Right lobe of liver (tissue), 6 donors: ENCODE data around the gene THAP4. TPM values are rescaled to one million over a fixed set of nuclear protein-coding genes. Genes with fewer than 3 reads are reported as not detected.

Source experiments
- ATAC-seq, 4 donors: fragments of 200-7000 bp; cut with Tn5 transposase; one replicate each; pipeline ENCODE4 v1.9.1; 2020; ENCODE audit warnings: mild to moderate bottlenecking in 4 of 4, moderate library complexity in 4 of 4
- DNase-seq, 3 donors: peaks; one replicate each; pipeline ENCODE4 v3.0.0-alpha.2; 2020
- H3K27ac ChIP-seq, 3 donors: fragments of 200-600 bp; one replicate each; pipeline ENCODE4 v1.8.0; 2022
- H3K27me3 ChIP-seq, 2 donors: fragments of 200-600 bp; one replicate each; pipeline ENCODE4 v1.8.0; 2022
- H3K36me3 ChIP-seq, 4 donors: fragments of 200-600 bp; sonication (generic) in 1 of 4; one replicate each; pipeline versions ENCODE4 v1.5.1 to v1.8.0; 2017 to 2022; ENCODE audit warnings: control low read depth in 1 of 4
- H3K4me1 ChIP-seq, 4 donors: fragments of 200-600 bp; sonication (generic) in 1 of 4; one replicate each; pipeline versions ENCODE4 v1.5.1 to v1.8.0; 2017 to 2022; ENCODE audit warnings: control low read depth in 1 of 4
- H3K4me3 ChIP-seq, 3 donors: fragments of 200-600 bp; one replicate each; pipeline ENCODE4 v1.8.0; 2022
- H3K9me3 ChIP-seq, 4 donors: fragments of 200-600 bp; sonication (generic) in 1 of 4; one replicate each; pipeline versions ENCODE4 v1.5.1 to v1.8.0; 2017 to 2022; ENCODE audit warnings: control low read depth in 1 of 4
- CTCF ChIP-seq, 4 donors: fragments of 200-600 bp in 3 of 4; fragments of 450-650 bp in 1 of 4; IDR thresholded peaks; one replicate each; pipeline versions ENCODE4 v1.5.1 to v1.8.0; 2016 to 2022; ENCODE audit warnings: antibody characterized with exemption in 4 of 4, mild to moderate bottlenecking in 2 of 4
- POLR2A ChIP-seq: fragments of 450-650 bp; IDR thresholded peaks from one replicate; pipeline ENCODE4 v1.6.1; 2017; ENCODE audit warnings: antibody characterized with exemption, mild to moderate bottlenecking
- WGBS: methylation state at CpG from one replicate; pipeline ENCODE4 v1.1.6; 2018; ENCODE audit warnings: low coverage, low lambda C conversion rate; ENCODE audit not compliant: insufficient coverage; ENCODE audit errors: missing lambda C conversion rate; 5-methylcytosine and 5-hydroxymethylcytosine counted together
- intact Hi-C, 2 donors: fragments of 100-400 bp; cut with DNase I; formaldehyde crosslinking; loops; one replicate each; pipeline versions ENCODE4 v1.11.2 to v1.14.1; 2022
- total RNA-seq, 6 experiments: library from RNA; depleted of rRNA in 2 of 6; stranded (reverse); fragments of >200 nt in 2 of 6; fragmentation: NEBNext Ultra II Directional in 3 of 6; extraction: Animal tissue kit (Norgen Biotek cat#: 25700) in 3 of 6; gene quantifications; one replicate each; pipeline versions ENCODE4 v1.1.0 to v1.2.4, GENCODE V29; 2016 to 2023
- donor health status: DM: no; HTN: yes; CAD: no.
- donor health status: DM: no; HTN: no; CAD: no.
- donor health status: DM: no; HTN: no; CAD: no.
- donor health status: DM: no; HTN: yes; CAD: no.
- donor health status: DM: no; HTN: yes; CAD: no.

THAP4 gene
- total RNA-seq, 6 experiments from 2014 or later: 22.1 to 39.2 (median 25.0) TPM

GRCh38 chr2:241633561-241633960 is 3.4 kb downstream of the THAP4 start:
- 90% methylated on average over 5 of the region's 17 CpGs for WGBS
- H3K36me3 ChIP-seq: peaks cover 0 to 35% (median 16%) of the 10 kb centered on the region in 4 donors
- DNase-seq (no peak), ATAC-seq (no peak)
- no peak overlapping the region for H3K27ac ChIP-seq
- H3K27me3 ChIP-seq: no peaks in the 10 kb centered on the region
- no peak overlapping the region for H3K4me3 ChIP-seq
- intact Hi-C loops: no loop called here
- TF ChIP-seq CTCF (IDR thresholded peaks at IDR 0.05) (no peak), POLR2A (no peak)
- H3K4me1 ChIP-seq: peaks cover 0 to 15% (median 2%) of the 10 kb centered on the region in 4 donors
- H3K9me3 ChIP-seq: no peaks in the 10 kb centered on the region

GRCh38 chr2:241632478-241633325 is 4.3 kb downstream of the THAP4 start:
- peaks cover 0 to 38% (median 16%) of the 10 kb centered on the region in 4 donors for H3K36me3 ChIP-seq
- no peaks in the 10 kb centered on the region for H3K9me3 ChIP-seq
- no peak for DNase-seq
- 92% methylated on average over 21 of the region's 39 CpGs for WGBS
- H3K27me3 ChIP-seq: no peaks in the 10 kb centered on the region
- ATAC-seq: no peak
- intact Hi-C loops: no loop called here
- peaks cover 0 to 10% (median 0%) of the 10 kb centered on the region in 4 donors for H3K4me1 ChIP-seq
- H3K27ac ChIP-seq: no peak overlapping the region
- TF ChIP-seq POLR2A (no peak), CTCF (IDR thresholded peaks at IDR 0.05) (no peak)
- H3K4me3 ChIP-seq: no peak overlapping the region

GRCh38 chr2:241629762-241630435 is 7.1 kb downstream of the THAP4 start:
- Histone ChIP-seq H3K9me3 (no peaks in the 10 kb centered on the region), H3K27me3 (no peaks in the 10 kb centered on the region), H3K4me3 (no peak overlapping the region), H3K36me3 (peaks cover 0 to 38% (median 16%) of the 10 kb centered on the region in 4 donors), H3K27ac (no peak overlapping the region), H3K4me1 (no peaks in the 10 kb centered on the region)
- 83% methylated on average over 10 of the region's 11 CpGs for WGBS
- DNase-seq (no peak), ATAC-seq (no peak)
- intact Hi-C loops: no loop called here
- no peak for TF ChIP-seq CTCF (IDR thresholded peaks at IDR 0.05)
- TF ChIP-seq POLR2A: no peak

GRCh38 chr2:241627675-241628074 is 9.3 kb downstream of the THAP4 start:
- ATAC-seq: peak in 2 of 4 donors; percentile 9 to 41
- no peaks in the 10 kb centered on the region for H3K27me3 ChIP-seq
- H3K36me3 ChIP-seq: peaks cover 0 to 23% (median 8%) of the 10 kb centered on the region in 4 donors
- 95% methylated on average over 2 of the region's 10 CpGs for WGBS
- intact Hi-C loops: no loop called here
- H3K4me3 ChIP-seq: no peak overlapping the region
- H3K9me3 ChIP-seq: no peaks in the 10 kb centered on the region
- H3K4me1 ChIP-seq: no peaks in the 10 kb centered on the region
- TF ChIP-seq CTCF (IDR thresholded peaks at IDR 0.05) (no peak), POLR2A (no peak)
- no peak overlapping the region for H3K27ac ChIP-seq
- DNase-seq: no peak
